Muscle of leg (tissue), 11 donors: ENCODE results near the gene IQSEC3. TPM values are rescaled to one million over a fixed set of nuclear protein-coding genes. Genes with fewer than 3 reads are reported as not detected.

Experiments used
- DNase-seq: peaks from one replicate; pipeline ENCODE4 v3.0.0; 2013
- H3K27ac ChIP-seq: one replicate; pipeline ENCODE4 v1.5.1; 2013; ENCODE audit warnings: mild to moderate bottlenecking, low read length, control low read depth
- H3K27me3 ChIP-seq: one replicate; pipeline ENCODE4 v1.6.1; 2013; ENCODE audit warnings: low read length; ENCODE audit not compliant: control insufficient read depth, insufficient read depth
- H3K36me3 ChIP-seq: one replicate; pipeline ENCODE4 v1.6.1; 2013; ENCODE audit warnings: low read length; ENCODE audit not compliant: control insufficient read depth, insufficient read depth
- H3K4me1 ChIP-seq: one replicate; pipeline ENCODE4 v1.6.1; 2013; ENCODE audit warnings: low read length; ENCODE audit not compliant: control insufficient read depth, insufficient read depth
- H3K4me3 ChIP-seq: one replicate; pipeline ENCODE4 v1.5.1; 2013; ENCODE audit warnings: low read length, control low read depth
- H3K9me3 ChIP-seq: replicated peaks from 2 replicates; pipeline ENCODE4 v1.6.1; 2013; ENCODE audit warnings: low read depth, low read length; ENCODE audit not compliant: control insufficient read depth
- WGBS: methylation state at CpG from one replicate; pipeline ENCODE4 v1.1.5; 2013; ENCODE audit warnings: missing lambda C conversion rate; ENCODE audit not compliant: insufficient coverage; 5-methylcytosine and 5-hydroxymethylcytosine counted together
- polyA plus RNA-seq, 8 donors: library from polyadenylated mRNA; unstranded; fragments of 120-200 nt; gene quantifications; one replicate each; pipeline versions ENCODE4 v1.2.1 to v1.2.3, GENCODE V29; 2013; ENCODE audit warnings: inconsistent platforms in 1 of 8, low replicate concordance in 1 of 8; ENCODE audit not compliant: insufficient read length in 8 of 8, insufficient read depth in 1 of 8
- total RNA-seq: library from RNA; stranded (reverse); fragments of 120-200 nt; gene quantifications from one replicate; pipeline ENCODE4 v1.2.4, GENCODE V29; 2013

Gene IQSEC3
- total and polyA plus RNA-seq, 9 donors: 1.1 to 4.8 (median 2.9) TPM

DNA sequence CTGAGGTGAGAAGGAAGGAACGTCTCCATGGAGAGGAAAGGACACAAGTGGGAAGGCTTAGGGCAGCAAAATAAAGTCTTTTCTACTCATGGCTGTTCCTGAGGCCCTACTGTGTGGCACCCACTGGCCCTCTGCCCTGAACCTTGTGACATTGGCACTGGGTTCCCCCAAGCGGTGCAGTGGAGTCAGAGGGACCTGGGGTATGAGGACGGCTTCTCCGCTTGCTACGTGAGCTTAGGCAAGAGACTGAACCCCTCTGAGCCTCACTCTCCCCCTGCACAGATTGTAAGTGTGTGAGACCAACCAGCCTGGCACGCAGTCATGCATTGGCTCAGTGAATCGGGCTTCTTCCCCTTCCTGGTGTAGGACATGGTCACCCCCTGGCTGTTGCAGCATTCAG lies 127.7 kb downstream of the IQSEC3 start:
- no peak overlapping the region for H3K27ac ChIP-seq
- WGBS: 63% methylated on average over 2 of the region's 7 CpGs
- DNase-seq: no peak
- H3K9me3 ChIP-seq: no peaks in the 10 kb centered on the region
- no peak overlapping the region for H3K4me3 ChIP-seq
- peaks cover 4% of the 10 kb centered on the region for H3K4me1 ChIP-seq
- no peaks in the 10 kb centered on the region for H3K36me3 ChIP-seq
- peaks cover 22% of the 10 kb centered on the region for H3K27me3 ChIP-seq

DNA sequence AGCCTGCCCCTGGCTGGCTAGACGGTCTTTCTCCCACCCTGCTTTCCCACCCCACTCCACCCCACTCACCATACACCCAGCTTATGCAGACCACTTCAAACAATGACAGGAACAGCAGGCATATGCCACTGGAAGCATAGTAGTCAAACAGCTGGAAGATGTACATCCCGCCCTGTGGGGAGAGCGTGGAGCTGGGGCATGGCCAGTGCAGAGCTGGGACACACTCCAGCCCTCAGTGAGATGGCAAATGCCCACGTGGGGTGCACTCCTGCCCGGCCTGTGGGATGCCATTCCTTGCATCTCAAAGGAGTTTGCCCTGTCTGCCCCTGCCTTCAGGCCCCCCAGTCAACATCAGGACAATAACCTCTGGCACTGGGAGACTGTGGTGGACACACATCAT lies 128.6 kb downstream of the IQSEC3 start:
- Histone ChIP-seq H3K4me3 (no peak overlapping the region), H3K9me3 (no peaks in the 10 kb centered on the region), H3K27ac (no peak overlapping the region), H3K36me3 (no peaks in the 10 kb centered on the region), H3K4me1 (no peaks in the 10 kb centered on the region), H3K27me3 (peaks cover 17% of the 10 kb centered on the region)
- no peak for DNase-seq
- WGBS: 71% methylated on average over 4 of the region's 5 CpGs

GRCh38 chr12:195951-196350 lies 129.4 kb downstream of the IQSEC3 start:
- Histone ChIP-seq H3K4me1 (no peaks in the 10 kb centered on the region), H3K4me3 (no peak overlapping the region), H3K27ac (no peak overlapping the region), H3K36me3 (no peaks in the 10 kb centered on the region), H3K27me3 (peaks cover 21% of the 10 kb centered on the region), H3K9me3 (no peaks in the 10 kb centered on the region)
- no peak for DNase-seq
- WGBS: 85% methylated on average over 13 of the region's 15 CpGs

GRCh38 chr12:196436-196835 lies 129.9 kb downstream of the IQSEC3 start:
- no peak for DNase-seq
- WGBS: 92% methylated on average over 2 of the region's 4 CpGs
- H3K27me3 ChIP-seq: peaks cover 21% of the 10 kb centered on the region

DNA sequence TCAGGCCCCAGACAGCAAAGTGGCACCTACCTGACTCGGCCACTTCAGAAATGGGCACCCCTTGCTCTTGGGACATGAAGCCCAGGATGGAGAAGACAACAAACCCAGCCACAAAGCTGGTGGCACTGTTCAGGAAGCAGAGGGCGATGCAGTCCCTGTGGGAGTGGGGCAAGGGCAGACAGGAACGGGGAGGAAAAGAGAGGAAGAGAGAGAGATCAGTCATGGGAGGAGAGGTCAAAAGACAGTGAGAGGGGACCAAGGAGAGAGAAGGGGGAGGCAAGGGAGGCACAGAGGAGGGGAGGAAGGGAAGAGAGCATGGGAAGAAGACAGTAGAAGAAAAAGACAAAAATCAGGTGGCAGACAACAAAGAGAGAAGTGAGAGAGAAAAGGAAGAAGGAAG lies 130.8 kb downstream of the IQSEC3 start:
- Histone ChIP-seq H3K4me1 (peaks cover 7% of the 10 kb centered on the region), H3K27me3 (peaks cover 20% of the 10 kb centered on the region), H3K4me3 (no peak overlapping the region), H3K9me3 (no peaks in the 10 kb centered on the region), H3K27ac (no peak overlapping the region), H3K36me3 (no peaks in the 10 kb centered on the region)
- 90% methylated on average over 3 of the region's 3 CpGs for WGBS
- no peak for DNase-seq

More at GRCh38 chr12:196436-196835, 129.9 kb downstream of the IQSEC3 start:
- Histone ChIP-seq H3K4me1 (no peaks in the 10 kb centered on the region), H3K27ac (no peak overlapping the region), H3K36me3 (no peaks in the 10 kb centered on the region), H3K4me3 (no peak overlapping the region), H3K9me3 (no peaks in the 10 kb centered on the region)

DNA sequence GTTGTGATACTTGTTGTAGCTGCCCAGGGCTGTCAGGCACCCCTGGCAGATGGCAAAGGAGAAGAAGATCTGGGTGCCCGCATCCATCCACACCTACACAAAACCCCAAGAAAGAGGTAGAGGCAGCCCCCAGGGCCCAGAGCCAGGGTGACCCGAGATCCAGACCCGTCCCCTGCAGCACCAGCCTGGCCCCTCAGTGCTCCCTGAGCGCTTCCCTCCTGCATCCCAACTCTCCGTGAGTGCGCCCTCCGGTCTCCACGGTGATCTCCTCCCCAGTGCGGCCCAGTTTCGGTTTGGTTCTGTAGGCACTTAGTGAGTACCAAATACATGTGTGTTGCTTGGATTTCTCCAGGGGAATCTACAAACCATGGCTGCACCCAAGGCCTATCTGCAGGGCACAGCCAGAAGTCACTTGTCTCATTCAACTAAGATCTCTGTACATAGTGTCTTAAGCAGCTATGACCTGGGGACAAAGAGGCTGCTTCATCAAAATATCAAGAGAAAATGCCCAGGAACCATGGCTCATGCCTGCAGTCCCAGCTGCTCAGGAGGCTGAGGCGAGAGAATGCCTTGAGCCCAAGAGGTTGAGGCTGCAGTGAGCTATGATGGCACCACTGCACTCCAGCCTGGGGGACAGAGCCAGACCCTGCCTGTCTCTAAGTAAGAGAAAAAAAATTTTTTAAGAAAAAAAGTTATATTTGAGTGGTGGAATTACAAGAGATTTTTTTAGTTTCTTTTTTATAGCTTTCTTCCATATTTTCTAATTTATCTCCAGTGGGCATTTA lies 131.5 kb downstream of the IQSEC3 start:
- Histone ChIP-seq H3K4me3 (no peak overlapping the region), H3K9me3 (no peaks in the 10 kb centered on the region), H3K36me3 (no peaks in the 10 kb centered on the region), H3K27ac (no peak overlapping the region), H3K4me1 (peaks cover 12% of the 10 kb centered on the region), H3K27me3 (peaks cover 22% of the 10 kb centered on the region)
- WGBS: 75% methylated on average over 4 of the region's 11 CpGs
- no peak for DNase-seq

DNA sequence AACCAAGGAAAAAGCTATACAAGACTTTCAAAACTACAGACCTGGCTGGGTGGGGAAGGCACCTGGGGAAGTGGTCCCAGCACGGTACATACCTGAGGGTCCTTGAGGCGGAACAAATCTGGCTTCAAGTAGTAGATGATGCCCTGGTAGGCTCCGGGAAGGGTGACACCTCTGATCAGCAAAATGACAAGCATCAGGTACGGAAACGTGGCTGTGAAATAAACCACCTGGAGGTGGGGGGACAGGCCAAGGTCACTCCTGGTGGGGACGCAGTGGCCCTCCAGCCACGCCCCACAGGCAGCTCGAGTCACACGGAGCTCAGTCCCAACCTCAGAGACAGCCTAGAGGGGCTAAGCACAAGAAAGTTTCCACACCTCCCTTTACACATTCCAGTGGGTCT lies 132.1 kb downstream of the IQSEC3 start:
- Histone ChIP-seq H3K36me3 (no peaks in the 10 kb centered on the region), H3K4me1 (peaks cover 13% of the 10 kb centered on the region), H3K27me3 (peaks cover 22% of the 10 kb centered on the region), H3K27ac (no peak overlapping the region), H3K9me3 (no peaks in the 10 kb centered on the region), H3K4me3 (no peak overlapping the region)
- DNase-seq: no peak
- 65% methylated on average over 5 of the region's 9 CpGs for WGBS

GRCh38 chr12:201361-201760 lies 134.8 kb downstream of the IQSEC3 start:
- WGBS: 70% methylated on average over 4 of the region's 8 CpGs
- no peak overlapping the region for H3K4me3 ChIP-seq
- no peak overlapping the region for H3K27ac ChIP-seq
- peaks cover 22% of the 10 kb centered on the region for H3K27me3 ChIP-seq
- peaks cover 22% of the 10 kb centered on the region for H3K4me1 ChIP-seq
- H3K36me3 ChIP-seq: no peaks in the 10 kb centered on the region
- H3K9me3 ChIP-seq: no peaks in the 10 kb centered on the region
- no peak for DNase-seq

GRCh38 chr12:202081-202731 lies 135.6 kb downstream of the IQSEC3 start:
- DNase-seq: no peak
- WGBS: 31% methylated on average over 13 of the region's 15 CpGs
- Histone ChIP-seq H3K9me3 (no peaks in the 10 kb centered on the region), H3K36me3 (no peaks in the 10 kb centered on the region), H3K4me3 (no peak overlapping the region), H3K4me1 (peaks cover 22% of the 10 kb centered on the region), H3K27ac (peak overlapping the region; percentile 29), H3K27me3 (peaks cover 27% of the 10 kb centered on the region)

DNA sequence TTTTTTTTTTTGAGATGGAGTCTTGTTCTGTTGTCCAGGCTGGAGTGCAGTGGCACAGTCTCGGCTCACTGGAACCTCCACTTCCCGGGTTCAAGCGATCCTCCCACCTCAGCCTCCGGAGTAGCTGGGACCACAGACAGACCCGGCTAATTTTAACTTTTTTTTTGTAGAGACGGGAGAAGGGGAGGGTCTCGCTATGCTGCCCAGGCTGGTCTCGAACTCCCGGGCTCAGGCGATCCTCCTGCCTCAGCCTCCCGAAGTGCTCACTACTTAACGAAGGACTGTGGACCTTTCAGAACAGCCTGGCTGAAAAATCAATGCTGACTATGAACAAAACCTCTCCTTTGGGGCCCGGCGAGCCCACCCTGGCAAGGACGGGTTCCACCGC lies 136.5 kb downstream of the IQSEC3 start:
- WGBS: 45% methylated on average over 15 of the region's 16 CpGs
- Histone ChIP-seq H3K4me1 (peaks cover 22% of the 10 kb centered on the region), H3K4me3 (peak overlapping the region; percentile 45), H3K9me3 (no peaks in the 10 kb centered on the region), H3K27ac (no peak overlapping the region), H3K36me3 (no peaks in the 10 kb centered on the region), H3K27me3 (peaks cover 32% of the 10 kb centered on the region)
- no peak for DNase-seq
